Ovary (tissue), 9 donors: Measurements from ENCODE around the gene SRRM2. TPM values are rescaled to one million over a fixed set of nuclear protein-coding genes. Genes with fewer than 3 reads are reported as not detected.

Source experiments
- DNase-seq, 5 donors: peaks; one replicate each; pipeline ENCODE4 v3.0.0-alpha.2; 2019 to 2020
- H3K27ac ChIP-seq, 2 donors: fragments of 200-600 bp; one replicate each; pipeline versions ENCODE4 v1.5.1 to v1.8.0; 2019 to 2022
- H3K27me3 ChIP-seq: fragments of 200-600 bp; one replicate; pipeline ENCODE4 v1.8.0; 2022
- H3K36me3 ChIP-seq: fragments of 200-600 bp; sonication (generic); one replicate; pipeline ENCODE4 v1.5.1; 2019
- H3K4me1 ChIP-seq: one replicate; pipeline ENCODE4 v1.8.1; 2013; ENCODE audit warnings: mild to moderate bottlenecking, moderate library complexity; ENCODE audit not compliant: insufficient read depth
- H3K4me3 ChIP-seq: fragments of 200-600 bp; sonication (generic); one replicate; pipeline ENCODE4 v1.5.1; 2017
- H3K9me3 ChIP-seq, 2 donors: fragments of 200-600 bp in 1 of 2; sonication (generic) in 1 of 2; one replicate each; pipeline versions ENCODE4 v1.5.1 to v1.8.1; 2013 to 2019; ENCODE audit warnings: mild to moderate bottlenecking in 1 of 2, moderate library complexity in 1 of 2
- EP300 ChIP-seq: sonication (generic); formaldehyde crosslinking; IDR thresholded peaks from one replicate; pipeline ENCODE4 v1.6.1; 2017; ENCODE audit warnings: antibody characterized with exemption
- POLR2A ChIP-seq: fragments of 450-650 bp; IDR thresholded peaks from one replicate; pipeline ENCODE4 v1.6.1; 2017; ENCODE audit warnings: antibody characterized with exemption, mild to moderate bottlenecking, moderate library complexity
- WGBS, 3 donors: extraction: QIAGEN DNeasy Blood & Tissue Kit in 1 of 3; methylation state at CpG; one replicate each; pipeline versions ENCODE4 v1.1.5 to v1.1.7; 2013 to 2017; 5-methylcytosine and 5-hydroxymethylcytosine counted together
- intact Hi-C, 4 donors: fragments of 100-400 bp; cut with DNase I; formaldehyde crosslinking; loops; one replicate each; pipeline versions ENCODE4 v1.11.0 to v1.15.1; 2022 to 2023
- polyA plus RNA-seq, 2 donors: library from polyadenylated mRNA; stranded (reverse); fragments of 200-250 nt in 1 of 2; fragments of 350-450 nt in 1 of 2; fragmentation: Illumina TruSeq in 1 of 2; extraction: RNeasy Lipid Tissue Mini Kit (QIAGEN cat#74804) in 1 of 2; gene quantifications; one replicate each; pipeline ENCODE4 v1.2.3, GENCODE V29; 2013 to 2014
- total RNA-seq, 7 donors: library from RNA; depleted of rRNA in 2 of 7; stranded (reverse); fragments of >200 nt in 2 of 7; fragmentation: NEBNext Ultra II Directional in 3 of 7; extraction: Animal tissue kit (Norgen Biotek cat#: 25700) in 3 of 7; gene quantifications; one replicate each; pipeline versions ENCODE4 v1.1.0 to v1.2.4, GENCODE V29; 2016 to 2023
- TF ChIP-seq, protein P1 (sequence below), 3 donors: fragments of 450-650 bp in 2 of 3; fragments of 200-600 bp in 1 of 3; IDR thresholded peaks; one replicate each; pipeline versions ENCODE4 v1.5.1 to v1.8.0; 2016 to 2022; ENCODE audit warnings: antibody characterized with exemption in 3 of 3, mild to moderate bottlenecking in 1 of 3
- donor health status: DM: no; HTN: no; CAD: no; lungs with moderate emphysema.
- donor health status: DM: no; HTN: no; CAD: no.
- donor health status: Bipolar disorder and iron deficiency.
- donor health status: DM: yes; HTN: yes; CAD: no.
- donor health status: DM: no; HTN: no; CAD: no.
- donor health status: DM: yes; HTN: yes; CAD: no.

The SRRM2 gene
- total and polyA plus RNA-seq, 9 donors: 300 to 736 (median 524) TPM

DNA sequence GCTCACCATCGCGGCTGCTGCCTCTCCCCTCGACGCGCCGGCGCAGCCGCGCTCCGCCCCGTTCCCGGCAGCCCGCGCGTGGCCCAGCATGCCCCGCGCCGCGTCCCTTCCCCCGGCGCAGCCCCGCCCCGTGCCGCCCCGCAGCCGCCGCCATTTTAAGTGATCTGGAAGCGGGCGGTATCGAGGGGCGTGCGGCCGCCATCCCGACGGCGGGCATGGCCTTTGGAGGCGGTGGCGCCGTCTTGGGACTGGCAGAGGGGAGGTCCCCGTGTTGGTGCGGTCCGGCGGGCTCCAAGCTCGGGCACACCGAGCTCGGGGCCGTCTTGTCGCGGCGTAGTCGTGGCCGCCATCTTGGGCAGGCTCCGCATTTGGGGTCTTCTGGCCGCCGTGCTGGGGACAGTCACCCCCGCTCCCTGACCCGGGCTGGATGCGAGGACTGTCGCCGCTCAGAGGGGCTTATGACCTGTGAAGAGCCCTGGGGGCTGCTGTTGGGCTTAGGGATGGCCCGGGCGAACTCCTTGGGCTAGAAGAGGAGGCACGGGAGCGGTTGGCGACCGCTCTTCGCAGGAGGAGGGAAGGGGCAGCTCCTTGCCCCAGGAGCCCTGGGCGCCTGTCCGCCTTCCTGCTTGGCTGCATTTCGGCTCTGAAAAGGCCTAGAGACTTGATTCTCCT lies 24.9 kb downstream of the SRRM2 start, which contains the start of gene ELOB:
TSS of gene ELOB (minus strand) at position 50 of the 672 bp plus-strand sequence. CDS start at position 9, 41 bp downstream.
- Histone ChIP-seq H3K4me1 (peaks cover 16% of the 10 kb centered on the region), H3K27me3 (no peaks in the 10 kb centered on the region), H3K9me3 (no peaks in the 10 kb centered on the region), H3K36me3 (no peaks in the 10 kb centered on the region), H3K27ac (peak within 1 kb of the TSS; percentile 98 to 99), H3K4me3 (peak within 1 kb of the TSS; percentile 62)
- TF ChIP-seq, protein P1, sequence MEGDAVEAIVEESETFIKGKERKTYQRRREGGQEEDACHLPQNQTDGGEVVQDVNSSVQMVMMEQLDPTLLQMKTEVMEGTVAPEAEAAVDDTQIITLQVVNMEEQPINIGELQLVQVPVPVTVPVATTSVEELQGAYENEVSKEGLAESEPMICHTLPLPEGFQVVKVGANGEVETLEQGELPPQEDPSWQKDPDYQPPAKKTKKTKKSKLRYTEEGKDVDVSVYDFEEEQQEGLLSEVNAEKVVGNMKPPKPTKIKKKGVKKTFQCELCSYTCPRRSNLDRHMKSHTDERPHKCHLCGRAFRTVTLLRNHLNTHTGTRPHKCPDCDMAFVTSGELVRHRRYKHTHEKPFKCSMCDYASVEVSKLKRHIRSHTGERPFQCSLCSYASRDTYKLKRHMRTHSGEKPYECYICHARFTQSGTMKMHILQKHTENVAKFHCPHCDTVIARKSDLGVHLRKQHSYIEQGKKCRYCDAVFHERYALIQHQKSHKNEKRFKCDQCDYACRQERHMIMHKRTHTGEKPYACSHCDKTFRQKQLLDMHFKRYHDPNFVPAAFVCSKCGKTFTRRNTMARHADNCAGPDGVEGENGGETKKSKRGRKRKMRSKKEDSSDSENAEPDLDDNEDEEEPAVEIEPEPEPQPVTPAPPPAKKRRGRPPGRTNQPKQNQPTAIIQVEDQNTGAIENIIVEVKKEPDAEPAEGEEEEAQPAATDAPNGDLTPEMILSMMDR (IDR thresholded peaks at IDR 0.05): no peak
- TF ChIP-seq POLR2A: peak; percentile 97
- TF ChIP-seq EP300: peak; percentile 66
- WGBS, 3 donors: 0 to 1% (median 0%) methylated on average over 20 to 69 of the region's 70 CpGs
- intact Hi-C loops: no loop called here
- peak; percentile 87 to 93 (median 88) for DNase-seq

DNA sequence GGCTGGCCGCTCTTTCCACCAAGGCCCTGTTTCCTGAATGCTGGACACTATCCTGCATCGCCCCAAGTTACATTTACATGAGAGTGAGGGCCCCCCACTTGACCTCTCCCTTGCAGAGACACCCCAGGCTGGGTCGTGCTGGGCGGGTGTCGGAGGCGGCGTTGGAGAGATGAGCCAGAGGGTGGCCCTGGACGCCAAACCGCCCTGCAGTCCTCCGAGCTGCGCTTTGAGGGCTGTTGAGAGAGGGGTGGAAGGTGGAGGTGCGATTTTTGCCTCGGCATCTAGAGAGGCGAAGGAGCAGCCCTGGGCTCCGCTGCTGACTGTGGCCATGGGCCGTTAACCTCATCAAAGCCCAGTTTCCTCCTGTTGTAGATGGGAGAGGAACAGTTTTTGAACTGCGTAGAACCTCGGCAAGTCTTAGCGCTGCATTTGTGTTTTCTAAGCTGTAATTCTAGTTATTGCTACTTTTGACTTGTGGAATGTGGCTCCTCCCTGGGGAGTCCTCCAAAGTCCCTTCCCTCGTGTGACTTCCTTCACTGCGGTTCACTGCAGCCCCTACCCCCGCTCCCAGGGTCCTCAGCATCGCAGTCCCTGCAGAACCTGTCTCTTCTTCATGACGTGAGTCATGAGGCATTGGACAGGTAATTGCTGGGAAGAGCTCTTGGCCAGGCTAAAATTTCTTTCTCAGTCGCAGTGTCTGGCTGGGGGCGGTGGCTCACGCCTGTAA lies 25.6 kb downstream of the SRRM2 start:
- Histone ChIP-seq H3K9me3 (no peaks in the 10 kb centered on the region), H3K4me1 (peaks cover 16% of the 10 kb centered on the region), H3K36me3 (no peaks in the 10 kb centered on the region), H3K4me3 (peak overlapping the region; percentile 62), H3K27me3 (no peaks in the 10 kb centered on the region), H3K27ac (peak overlapping the region; percentile 98 to 99)
- TF ChIP-seq EP300 (no peak), POLR2A (no peak)
- TF ChIP-seq, protein P1 (IDR thresholded peaks at IDR 0.05): no peak
- WGBS, 3 donors: 9 to 12% (median 10%) methylated on average over 27 of the region's 27 CpGs
- intact Hi-C loops: no loop called here
- peak in 4 of 5 donors; percentile 30 to 59 (median 46) for DNase-seq

GRCh38 chr16:2778630-2778958 lies 26.2 kb downstream of the SRRM2 start:
- no peak overlapping the region for H3K4me3 ChIP-seq

GRCh38 chr16:2779151-2779920 lies 26.9 kb downstream of the SRRM2 start:
- no peak overlapping the region for H3K4me3 ChIP-seq
- TF ChIP-seq POLR2A (no peak), EP300 (no peak)
- TF ChIP-seq, protein P1 (IDR thresholded peaks at IDR 0.05): no peak
- WGBS, 3 donors: 73% methylated on average over 23 of the region's 23 CpGs
- DNase-seq: peak in 1 of 5 donors; percentile 29
- intact Hi-C loops: no loop called here
- H3K9me3 ChIP-seq: no peaks in the 10 kb centered on the region
- no peaks in the 10 kb centered on the region for H3K36me3 ChIP-seq
- peaks cover 16% of the 10 kb centered on the region for H3K4me1 ChIP-seq
- H3K27ac ChIP-seq: no peak overlapping the region
- H3K27me3 ChIP-seq: no peaks in the 10 kb centered on the region

More at GRCh38 chr16:2778630-2778958, 26.2 kb downstream of the SRRM2 start:
- no peaks in the 10 kb centered on the region for H3K36me3 ChIP-seq
- H3K27ac ChIP-seq: peak overlapping the region in 1 of 2 donors; percentile 98
- H3K27me3 ChIP-seq: no peaks in the 10 kb centered on the region
- WGBS, 3 donors: 93 to 96% (median 95%) methylated on average over 12 of the region's 12 CpGs
- intact Hi-C loops: no loop called here
- DNase-seq: peak in 1 of 5 donors; percentile 27
- TF ChIP-seq POLR2A (no peak), EP300 (no peak)
- TF ChIP-seq, protein P1 (IDR thresholded peaks at IDR 0.05): no peak
- peaks cover 16% of the 10 kb centered on the region for H3K4me1 ChIP-seq
- no peaks in the 10 kb centered on the region for H3K9me3 ChIP-seq
